ENCODE results near the gene PRR15. TPM values are rescaled to one million over a fixed set of nuclear protein-coding genes. Genes with fewer than 3 reads are reported as not detected.

The PRR15 gene
- total RNA-seq, 1 experiment from 2014 or later, result 2.9 TPM

GRCh38 chr7:29557954-29558353 lies 5.7 kb upstream of the PRR15 start:
- Histone ChIP-seq H3K79me2 (ENCODE audit: insufficient read depth, low read length) (no peaks in the 10 kb centered on the region), H2AFZ (ENCODE audit: low read depth, low read length, poor library complexity, severe bottlenecking) (no peak overlapping the region), H3K36me3 (ENCODE audit: control insufficient read depth in 1 of 2, insufficient read depth in 2 of 2, low read length in 2 of 2) (no peaks in the 10 kb centered on the region), H3K9ac (ENCODE audit: low read length) (no peak overlapping the region), H4K20me1 (ENCODE audit: insufficient read depth) (no peaks in the 10 kb centered on the region), H3K27me3 (ENCODE audit: insufficient read depth, low read length) (no peaks in the 10 kb centered on the region), H3K27ac (ENCODE audit: low read depth, low read length) (no peak overlapping the region), H3K4me3 (replicated peaks in 1 of 2; ENCODE audit: low read depth in 1 of 2, low read length in 2 of 2) (no peak overlapping the region), H3K4me2 (ENCODE audit: low read length) (no peak overlapping the region), H3K9me2 (ENCODE audit: insufficient read depth) (no peaks in the 10 kb centered on the region), H3K9me3 (ENCODE audit: control insufficient read depth in 1 of 2, insufficient read depth in 1 of 2, low read depth in 1 of 2, low read length in 2 of 2) (no peaks in the 10 kb centered on the region), H3K4me1 (ENCODE audit: control insufficient read depth in 1 of 2, insufficient read depth in 2 of 2, low read length in 2 of 2) (peaks cover 3 to 5% of the 10 kb centered on the region in 2 experiments; a peak in 2 of 4 replicates)
- ATAC-seq (no peak), DNase-seq (ENCODE audit: low read depth, low spot score) (no peak)
- TF ChIP-seq CEBPB (IDR thresholded peaks at IDR 0.05; ENCODE audit: low read depth) (no peak), TCF7L2 (IDR thresholded peaks at IDR 0.05; ENCODE audit: borderline replicate concordance, extremely low read depth, insufficient read depth, insufficient read length) (no peak), CTCF (IDR thresholded peaks at IDR 0.05 in 2 of 3, conservative IDR thresholded peaks at IDR 0.05 in 1 of 3; ENCODE audit: borderline replicate concordance in 1 of 3, insufficient read depth in 1 of 3, low read depth in 2 of 3, low read length in 2 of 3) (no peak), POLR2A (IDR thresholded peaks at IDR 0.05; ENCODE audit: borderline replicate concordance, extremely low read depth, insufficient read depth, insufficient read length) (no peak), POLR2AphosphoS5 (IDR thresholded peaks at IDR 0.05; ENCODE audit: low read depth, low read length) (no peak), SRF (IDR thresholded peaks at IDR 0.05; ENCODE audit: low read depth) (no peak), ATF3 (IDR thresholded peaks at IDR 0.05) (no peak), EZH2 (IDR thresholded peaks at IDR 0.05) (no peak), EGR1 (IDR thresholded peaks at IDR 0.05; ENCODE audit: low read depth) (no peak), SP1 (IDR thresholded peaks at IDR 0.05; ENCODE audit: low read depth) (no peak)
- no TSS peak for BruUV-seq (replicated peaks)
- ChIA-PET POLR2A (no interaction called here), CTCF (no interaction called here), RAD21 (ENCODE audit: low non-redundant PET in 1 of 2, low total read pairs in 2 of 2, uncharacterized antibody in 2 of 2, unreplicated experiment in 2 of 2) (no interaction called here)
- intact Hi-C loops (cut with micrococcal nuclease), result no loop called here
